Stomach smooth muscle (tissue), 2 donors: ENCODE measurements around the gene STK11IP.

Source experiments
- H3K27ac ChIP-seq: one replicate; pipeline ENCODE4 v1.7.0; 2013; ENCODE audit warnings: mild to moderate bottlenecking, low read length, inconsistent platforms
- H3K27me3 ChIP-seq, 2 donors: one replicate each; pipeline ENCODE4 v1.7.0; 2013; ENCODE audit warnings: low read length in 2 of 2; ENCODE audit not compliant: insufficient read depth in 2 of 2, control insufficient read depth in 1 of 2
- H3K36me3 ChIP-seq, 2 donors: one replicate each; pipeline ENCODE4 v1.7.0; 2013; ENCODE audit warnings: low read length in 2 of 2; ENCODE audit not compliant: control insufficient read depth in 2 of 2, insufficient read depth in 2 of 2
- H3K4me1 ChIP-seq: one replicate; pipeline ENCODE4 v1.7.0; 2013; ENCODE audit warnings: low read length; ENCODE audit not compliant: control insufficient read depth, insufficient read depth
- H3K4me3 ChIP-seq, 2 donors: one replicate each; pipeline ENCODE4 v1.7.0; 2013; ENCODE audit warnings: low read length in 2 of 2
- H3K9ac ChIP-seq, 2 donors: one replicate each; pipeline ENCODE4 v1.7.0; 2013; ENCODE audit warnings: low read length in 2 of 2, mild to moderate bottlenecking in 1 of 2
- H3K9me3 ChIP-seq, 2 donors: one replicate each; pipeline ENCODE4 v1.7.0; 2013; ENCODE audit warnings: low read length in 2 of 2; ENCODE audit not compliant: control insufficient read depth in 2 of 2
- donor health status: healthy.
- donor health status: Pancreatic carcinoma.

STK11IP gene

GRCh38 chr2:219572237-219573001 lies 25.2 kb upstream of the STK11IP start, which contains the start of gene INHA:
Gene INHA (plus strand): TSS chr2:219572310. CDS start chr2:219572375, 65 bp downstream.
- H3K9me3 ChIP-seq = no peaks in the 10 kb centered on the region
- peaks cover 14 to 18% of the 10 kb centered on the region in 2 donors for H3K27me3 ChIP-seq
- H3K36me3 ChIP-seq = peaks cover 0 to 1% of the 10 kb centered on the region in 2 donors
- H3K27ac ChIP-seq = peak within 1 kb of the TSS; percentile 66
- peak within 1 kb of the TSS; percentile 60 to 64 for H3K9ac ChIP-seq
- peaks cover 16% of the 10 kb centered on the region for H3K4me1 ChIP-seq
- H3K4me3 ChIP-seq = peak within 1 kb of the TSS; percentile 40 to 78

- Histone ChIP-seq H3K27ac (no peak overlapping the region), H3K27me3 (peaks cover 19 to 22% of the 10 kb centered on the region in 2 donors), H3K9me3 (no peaks in the 10 kb centered on the region), H3K4me1 (peaks cover 16% of the 10 kb centered on the region), H3K9ac (no peak overlapping the region), H3K4me3 (no peak overlapping the region), H3K36me3 (no peaks in the 10 kb centered on the region)
Observed at GRCh38 chr2:219573166-219573565, 24.5 kb upstream of the STK11IP start.

DNA sequence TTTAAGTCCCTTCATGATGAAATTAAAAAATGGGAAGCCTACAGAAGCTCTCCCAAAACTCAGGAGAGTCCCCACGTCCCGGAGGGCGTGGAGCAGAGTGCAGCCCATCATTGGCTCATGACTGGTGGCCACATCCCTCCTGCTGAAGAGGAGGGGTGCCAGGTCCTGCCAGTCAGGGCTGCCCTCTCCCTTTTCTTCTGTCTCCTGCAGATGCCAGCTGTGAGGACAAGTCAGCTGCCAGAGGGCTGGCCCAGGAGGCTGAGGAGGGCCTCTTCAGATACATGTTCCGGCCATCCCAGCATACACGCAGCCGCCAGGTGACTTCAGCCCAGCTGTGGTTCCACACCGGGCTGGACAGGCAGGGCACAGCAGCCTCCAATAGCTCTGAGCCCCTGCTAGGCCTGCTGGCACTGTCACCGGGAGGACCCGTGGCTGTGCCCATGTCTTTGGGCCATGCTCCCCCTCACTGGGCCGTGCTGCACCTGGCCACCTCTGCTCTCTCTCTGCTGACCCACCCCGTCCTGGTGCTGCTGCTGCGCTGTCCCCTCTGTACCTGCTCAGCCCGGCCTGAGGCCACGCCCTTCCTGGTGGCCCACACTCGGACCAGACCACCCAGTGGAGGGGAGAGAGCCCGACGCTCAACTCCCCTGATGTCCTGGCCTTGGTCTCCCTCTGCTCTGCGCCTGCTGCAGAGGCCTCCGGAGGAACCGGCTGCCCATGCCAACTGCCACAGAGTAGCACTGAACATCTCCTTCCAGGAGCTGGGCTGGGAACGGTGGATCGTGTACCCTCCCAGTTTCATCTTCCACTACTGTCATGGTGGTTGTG lies 23.0 kb upstream of the STK11IP start:
- Histone ChIP-seq H3K9ac (no peak overlapping the region), H3K9me3 (no peaks in the 10 kb centered on the region), H3K4me3 (no peak overlapping the region), H3K27ac (no peak overlapping the region), H3K4me1 (peaks cover 12% of the 10 kb centered on the region), H3K36me3 (no peaks in the 10 kb centered on the region), H3K27me3 (peaks cover 19 to 25% of the 10 kb centered on the region in 2 donors)

DNA sequence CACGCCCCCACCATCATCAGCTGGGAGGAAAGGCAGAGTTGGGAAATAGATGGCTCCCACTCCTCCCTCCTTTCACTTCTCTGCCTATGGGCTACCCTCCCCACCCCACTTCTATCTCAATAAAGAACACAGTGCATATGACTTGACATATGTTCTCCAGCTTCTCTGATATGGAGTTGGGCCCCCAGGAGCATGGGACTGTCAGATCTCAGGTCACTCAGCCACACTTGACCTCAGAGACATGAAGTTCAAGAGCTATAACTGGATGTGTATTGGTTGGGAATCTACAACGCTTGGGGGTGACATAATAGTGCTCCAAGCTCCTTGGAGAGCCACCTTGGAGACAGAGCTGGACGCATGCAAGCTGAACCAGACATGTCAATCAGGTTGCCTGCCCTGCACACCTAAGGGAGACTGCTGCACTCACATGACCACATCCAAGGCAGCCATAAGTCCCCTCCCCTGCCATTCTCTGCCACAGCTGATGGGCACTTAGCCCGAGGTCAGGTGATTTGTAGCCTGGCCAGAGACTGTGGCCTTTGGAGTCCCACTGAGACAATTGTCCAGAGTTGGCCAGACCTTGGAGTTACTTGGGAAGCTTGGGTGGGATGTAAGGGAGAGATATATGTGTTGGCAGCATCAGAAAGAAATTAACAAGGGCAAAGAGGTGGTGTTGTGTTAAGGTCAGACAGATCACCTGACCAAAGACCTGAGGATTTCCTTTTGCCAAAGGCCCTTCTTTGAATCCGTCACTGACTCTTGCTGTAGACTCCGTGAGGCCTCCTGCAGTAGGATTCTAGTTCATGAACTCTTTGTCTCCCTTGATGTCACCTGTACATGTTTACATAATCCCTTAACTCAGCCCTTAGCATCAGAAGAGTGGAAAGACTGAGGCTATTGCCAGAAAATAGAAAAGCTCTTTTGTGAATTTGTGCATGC lies 21.8 kb upstream of the STK11IP start:
- Histone ChIP-seq H3K36me3 (no peaks in the 10 kb centered on the region), H3K27ac (no peak overlapping the region), H3K9me3 (no peaks in the 10 kb centered on the region), H3K4me3 (no peak overlapping the region), H3K9ac (no peak overlapping the region), H3K4me1 (peaks cover 5% of the 10 kb centered on the region), H3K27me3 (peaks cover 19 to 25% of the 10 kb centered on the region in 2 donors)

- Histone ChIP-seq H3K36me3 (no peaks in the 10 kb centered on the region), H3K4me3 (no peak overlapping the region), H3K9ac (no peak overlapping the region), H3K27ac (no peak overlapping the region), H3K4me1 (peaks cover under 1% of the 10 kb centered on the region), H3K27me3 (peaks cover 19 to 25% of the 10 kb centered on the region in 2 donors), H3K9me3 (no peaks in the 10 kb centered on the region)
Observed at GRCh38 chr2:219576505-219577388, 20.9 kb upstream of the STK11IP start.

GRCh38 chr2:219578811-219579613 lies 18.6 kb upstream of the STK11IP start:
- Histone ChIP-seq H3K9me3 (no peaks in the 10 kb centered on the region), H3K27ac (no peak overlapping the region), H3K27me3 (peaks cover 19 to 25% of the 10 kb centered on the region in 2 donors), H3K4me1 (no peaks in the 10 kb centered on the region), H3K9ac (no peak overlapping the region), H3K4me3 (no peak overlapping the region), H3K36me3 (no peaks in the 10 kb centered on the region)

DNA sequence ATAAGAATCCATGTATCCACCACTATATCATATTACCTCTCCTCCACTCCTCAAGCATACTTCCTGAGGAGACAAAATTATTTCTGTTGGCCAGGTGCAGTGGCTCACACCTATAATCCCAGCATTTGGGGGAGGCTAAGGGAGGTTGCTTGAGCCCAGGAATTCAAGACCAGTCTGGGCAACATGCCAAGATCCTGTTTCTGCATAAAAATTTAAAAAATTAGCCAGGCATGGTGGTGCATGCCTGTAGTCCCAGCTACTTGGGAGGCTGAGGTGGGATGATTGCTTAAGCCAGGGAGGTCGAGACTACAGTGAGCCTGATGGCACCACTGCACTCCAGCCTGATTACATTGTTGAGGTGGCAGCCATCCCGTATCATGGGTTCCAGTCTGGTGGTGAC lies 16.3 kb upstream of the STK11IP start:
- H3K4me1 ChIP-seq = no peaks in the 10 kb centered on the region
- H3K27ac ChIP-seq = no peak overlapping the region
- no peaks in the 10 kb centered on the region for H3K36me3 ChIP-seq
- no peak overlapping the region for H3K9ac ChIP-seq
- no peaks in the 10 kb centered on the region for H3K9me3 ChIP-seq
- H3K4me3 ChIP-seq = no peak overlapping the region
- H3K27me3 ChIP-seq = peaks cover 12 to 17% of the 10 kb centered on the region in 2 donors

GRCh38 chr2:219591091-219591490 lies 6.6 kb upstream of the STK11IP start:
- no peak overlapping the region for H3K4me3 ChIP-seq
- H3K27me3 ChIP-seq = no peaks in the 10 kb centered on the region
- no peaks in the 10 kb centered on the region for H3K36me3 ChIP-seq
- no peaks in the 10 kb centered on the region for H3K9me3 ChIP-seq
- H3K9ac ChIP-seq = no peak overlapping the region
- H3K4me1 ChIP-seq = no peaks in the 10 kb centered on the region
- no peak overlapping the region for H3K27ac ChIP-seq

GRCh38 chr2:219592736-219593135 lies 4.9 kb upstream of the STK11IP start:
- H3K4me3 ChIP-seq = no peak overlapping the region
- no peaks in the 10 kb centered on the region for H3K4me1 ChIP-seq
- no peaks in the 10 kb centered on the region for H3K27me3 ChIP-seq
- no peak overlapping the region for H3K27ac ChIP-seq
- H3K9ac ChIP-seq = no peak overlapping the region
- no peaks in the 10 kb centered on the region for H3K9me3 ChIP-seq
- H3K36me3 ChIP-seq = no peaks in the 10 kb centered on the region
